HL-60 (cell line): ENCODE results near the gene MS4A4A.

Experiments
- DNase-seq, 2 experiments: peaks; one replicate each; pipeline ENCODE4 v3.0.0-alpha.2; 2010 to 2020; ENCODE audit warnings: low read depth in 1 of 2, low spot score in 1 of 2
- H3K27ac ChIP-seq: fragments of 250-450 bp; sonication (Bioruptor Pico); replicated peaks from 2 replicates; pipeline ENCODE4 v1.5.1; 2020; ENCODE audit warnings: mild to moderate bottlenecking, moderate library complexity
- H3K27me3 ChIP-seq: fragments of 250-450 bp; sonication (Bioruptor Pico); 2 replicates; pipeline ENCODE4 v1.5.1; 2021; ENCODE audit warnings: mild to moderate bottlenecking, moderate library complexity; ENCODE audit not compliant: insufficient read depth, poor library complexity, severe bottlenecking
- H3K4me3 ChIP-seq: replicated peaks from 2 replicates; pipeline ENCODE4 v1.5.1; 2011; ENCODE audit warnings: mild to moderate bottlenecking, control low read depth, low read length; ENCODE audit not compliant: insufficient read depth
- CTCF ChIP-seq: IDR thresholded peaks from one replicate; pipeline ENCODE4 v1.5.1; 2011; ENCODE audit warnings: low read length, control low read depth, inconsistent platforms; ENCODE audit not compliant: insufficient read depth
- GABPA ChIP-seq: IDR thresholded peaks from 2 replicates; pipeline ENCODE4 v1.6.1; 2012; ENCODE audit warnings: low read depth
- POLR2AphosphoS5 ChIP-seq: IDR thresholded peaks from 2 replicates; pipeline ENCODE4 v1.6.1; 2012; ENCODE audit warnings: low read depth
- REST ChIP-seq: IDR thresholded peaks from 2 replicates; pipeline ENCODE4 v1.6.1; 2012; ENCODE audit warnings: low read depth; ENCODE audit not compliant: insufficient replicate concordance
- SPI1 ChIP-seq: IDR thresholded peaks from 2 replicates; pipeline ENCODE4 v1.6.1; 2012; ENCODE audit warnings: low read depth, mild to moderate bottlenecking, borderline replicate concordance

MS4A4A gene

GRCh38 chr11:60349990-60350389 is 69.5 kb downstream of the MS4A4A start:
- DNase-seq: no peak
- H3K27me3 ChIP-seq: no peaks in the 10 kb centered on the region
- H3K4me3 ChIP-seq: no peak overlapping the region
- H3K27ac ChIP-seq: no peak overlapping the region
- TF ChIP-seq SPI1 (peak; percentile 36; the same call in 1 of the 2 replicates), CTCF (no peak)

GRCh38 chr11:60357771-60358170 is 77.3 kb downstream of the MS4A4A start:
- no peak overlapping the region for H3K27ac ChIP-seq
- no peak for DNase-seq

More at GRCh38 chr11:60357771-60358170, 77.3 kb downstream of the MS4A4A start:
- Histone ChIP-seq H3K27me3 (no peaks in the 10 kb centered on the region), H3K4me3 (no peak overlapping the region)
- TF ChIP-seq SPI1 (no peak), REST (no peak), POLR2AphosphoS5 (no peak), GABPA (no peak), CTCF (no peak)
